DMS153 (cell line): Measurements from ENCODE around the gene ZNF70.

Experiments used
- DNase-seq: peaks from one replicate; lab custom pipeline; 2025; lab: John Stamatoyannopoulos, UW

The ZNF70 gene

GRCh38 chr22:23716811-23717801 lies 33.8 kb downstream of the ZNF70 start:
- DNase-seq = peak; percentile 77

GRCh38 chr22:23715806-23716375 lies 35.0 kb downstream of the ZNF70 start:
- DNase-seq = no peak

- DNase-seq = no peak
Measured at GRCh38 chr22:23714596-23715578, 36.0 kb downstream of the ZNF70 start.

GRCh38 chr22:23713696-23714595 lies 37.0 kb downstream of the ZNF70 start:
- DNase-seq = no peak

- no peak for DNase-seq
Measured at GRCh38 chr22:23712256-23712655, 38.7 kb downstream of the ZNF70 start.

GRCh38 chr22:23709107-23709506 lies 41.8 kb downstream of the ZNF70 start:
- no peak for DNase-seq

- DNase-seq = no peak
Measured at GRCh38 chr22:23708270-23708669, 42.6 kb downstream of the ZNF70 start.

GRCh38 chr22:23705358-23705757 lies 45.6 kb downstream of the ZNF70 start:
- DNase-seq = no peak

GRCh38 chr22:23704829-23705228 lies 46.1 kb downstream of the ZNF70 start:
- no peak for DNase-seq

GRCh38 chr22:23704062-23704461 lies 46.9 kb downstream of the ZNF70 start:
- no peak for DNase-seq

- no peak for DNase-seq
Measured at GRCh38 chr22:23700706-23701105, 50.2 kb downstream of the ZNF70 start.

- DNase-seq = no peak
Measured at GRCh38 chr22:23698673-23699235, 52.2 kb downstream of the ZNF70 start.

GRCh38 chr22:23698094-23698493 lies 52.8 kb downstream of the ZNF70 start:
- no peak for DNase-seq

GRCh38 chr22:23697031-23697970 lies 53.6 kb downstream of the ZNF70 start:
- DNase-seq = no peak

GRCh38 chr22:23696326-23696851 lies 54.5 kb downstream of the ZNF70 start:
- DNase-seq = no peak

GRCh38 chr22:23695571-23696325 lies 55.2 kb downstream of the ZNF70 start:
- DNase-seq = no peak

- DNase-seq = no peak
Measured at GRCh38 chr22:23695141-23695540, 55.8 kb downstream of the ZNF70 start.

- DNase-seq = no peak
Measured at GRCh38 chr22:23693979-23694680, 56.8 kb downstream of the ZNF70 start.
